ENCODE measurements around the gene UTP14C.
"Not testable (repeated sequence)": the region's sequence is repeated elsewhere in the genome, so short reads cannot be mapped to it uniquely, and the experiment has no call there.

UTP14C gene

DNA sequence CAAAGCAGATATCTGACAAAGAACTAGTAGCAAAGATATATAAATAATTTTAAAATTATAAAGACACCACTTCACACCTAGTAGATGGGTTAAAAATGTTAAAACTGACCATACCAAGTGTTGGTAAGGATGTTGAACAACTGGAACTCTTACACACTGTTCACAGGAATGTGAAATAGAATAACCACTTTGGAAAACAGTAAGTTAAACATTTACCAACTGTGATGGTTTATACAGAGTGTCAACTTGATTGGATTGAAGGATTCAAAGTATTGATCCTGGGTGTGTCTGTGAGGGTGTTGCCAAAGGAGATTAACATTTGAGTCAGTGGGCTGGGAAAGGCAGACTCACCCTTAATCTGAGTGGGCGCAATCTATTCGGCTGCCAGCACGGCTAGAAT lies 19.2 kb downstream of the UTP14C start:
- Histone ChIP-seq H3K9me3 (ENCODE audit: control insufficient read depth, insufficient read depth, low read length) (no peaks in the 10 kb centered on the region), H3K36me3 (ENCODE audit: control insufficient read depth, insufficient read depth, low read length) (no peaks in the 10 kb centered on the region), H3K4me1 (ENCODE audit: control insufficient read depth, insufficient read depth, low read length) (no peaks in the 10 kb centered on the region), H3K4me3 (ENCODE audit: low read length) (no peak overlapping the region), H3K27me3 (ENCODE audit: control insufficient read depth, insufficient read depth, low read length) (no peaks in the 10 kb centered on the region), H3K27ac (ENCODE audit: low read length) (no peak overlapping the region)
- no CpG with 5 or more reads among the region's 3 CpGs for WGBS (ENCODE audit: insufficient coverage, insufficient read length)
- no peak for DNase-seq (ENCODE audit: low read depth, low spot score)

DNA sequence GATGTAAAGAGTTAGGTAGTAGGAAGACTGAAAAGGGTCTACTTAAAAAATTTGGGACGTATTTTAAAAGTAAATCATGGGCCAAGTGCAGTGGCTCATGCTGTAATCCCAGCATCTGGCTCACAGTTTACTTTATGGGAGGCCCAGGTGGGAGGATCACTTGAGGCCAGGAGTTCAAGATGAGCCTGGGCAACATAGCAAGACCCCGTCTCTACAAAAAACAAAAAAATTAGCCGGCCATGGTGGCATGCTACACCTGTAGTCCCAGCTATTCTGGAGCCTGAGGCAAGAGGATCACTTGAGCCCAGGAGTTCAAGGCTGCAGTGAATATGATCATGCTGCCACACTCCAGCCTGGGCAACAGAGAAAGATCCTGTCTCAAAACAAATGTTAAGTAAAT lies 23.0 kb downstream of the UTP14C start:
- H3K4me1 ChIP-seq (ENCODE audit: control insufficient read depth, insufficient read depth, low read length), result no peaks in the 10 kb centered on the region
- WGBS (ENCODE audit: insufficient coverage, insufficient read length), result no CpG with 5 or more reads among the region's 3 CpGs
- H3K4me3 ChIP-seq (ENCODE audit: low read length), result no peak overlapping the region
- no peaks in the 10 kb centered on the region for H3K27me3 ChIP-seq (ENCODE audit: control insufficient read depth, insufficient read depth, low read length)
- DNase-seq (ENCODE audit: low read depth, low spot score), result no peak
- H3K27ac ChIP-seq (ENCODE audit: low read length), result no peak overlapping the region
- no peaks in the 10 kb centered on the region for H3K36me3 ChIP-seq (ENCODE audit: control insufficient read depth, insufficient read depth, low read length)
- no peaks in the 10 kb centered on the region for H3K9me3 ChIP-seq (ENCODE audit: control insufficient read depth, insufficient read depth, low read length)

DNA sequence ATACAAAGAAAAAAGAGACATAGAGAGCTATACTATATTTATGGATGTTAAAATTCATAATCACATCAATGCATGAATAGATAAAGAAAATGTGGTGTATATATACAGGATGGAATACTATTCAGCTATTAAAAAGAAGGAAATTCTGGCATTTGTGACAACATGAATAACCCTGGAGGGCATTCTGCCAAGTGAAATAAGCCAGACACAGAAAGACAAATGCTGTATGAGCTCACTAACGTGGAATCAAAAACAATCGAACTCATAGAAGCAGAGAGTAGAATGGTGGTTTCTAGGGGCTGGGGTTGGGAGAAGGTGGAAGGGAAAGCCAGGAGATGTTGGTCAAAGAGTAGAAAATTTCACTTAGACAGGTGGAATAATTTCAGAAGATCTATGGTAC lies 24.0 kb downstream of the UTP14C start:
- WGBS (ENCODE audit: insufficient coverage, insufficient read length), result no CpG with 5 or more reads among the region's 2 CpGs
- DNase-seq (ENCODE audit: low read depth, low spot score), result no peak
- Histone ChIP-seq H3K36me3 (ENCODE audit: control insufficient read depth, insufficient read depth, low read length) (no peaks in the 10 kb centered on the region), H3K27ac (ENCODE audit: low read length) (no peak overlapping the region), H3K9me3 (ENCODE audit: control insufficient read depth, insufficient read depth, low read length) (no peaks in the 10 kb centered on the region), H3K4me1 (ENCODE audit: control insufficient read depth, insufficient read depth, low read length) (no peaks in the 10 kb centered on the region), H3K4me3 (ENCODE audit: low read length) (no peak overlapping the region), H3K27me3 (ENCODE audit: control insufficient read depth, insufficient read depth, low read length) (no peaks in the 10 kb centered on the region)

DNA sequence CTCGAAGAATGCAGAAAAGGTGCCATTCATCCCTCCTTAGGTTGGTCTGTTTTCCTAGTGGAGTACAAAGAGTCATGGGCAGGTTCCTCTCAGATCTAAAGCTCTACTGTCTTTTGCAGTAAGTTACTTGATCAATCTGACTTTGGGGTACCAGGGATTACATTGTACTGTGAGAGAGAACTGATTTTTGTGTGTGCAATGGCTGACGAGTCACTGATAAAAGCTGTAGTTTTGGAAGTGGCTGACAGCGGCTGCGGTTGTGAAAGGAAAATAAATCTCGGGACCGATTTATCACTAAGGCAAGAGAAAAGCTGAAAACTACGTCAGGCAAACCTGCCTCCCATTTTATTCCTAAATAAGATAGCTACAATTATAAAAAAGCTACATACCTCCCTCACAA lies 26.9 kb downstream of the UTP14C start:
- no peaks in the 10 kb centered on the region for H3K9me3 ChIP-seq (ENCODE audit: control insufficient read depth, insufficient read depth, low read length)
- H3K4me3 ChIP-seq (ENCODE audit: low read length), result no peak overlapping the region
- H3K27ac ChIP-seq (ENCODE audit: low read length), result no peak overlapping the region
- H3K27me3 ChIP-seq (ENCODE audit: control insufficient read depth, insufficient read depth, low read length), result no peaks in the 10 kb centered on the region
- H3K4me1 ChIP-seq (ENCODE audit: control insufficient read depth, insufficient read depth, low read length), result no peaks in the 10 kb centered on the region
- no peak for DNase-seq (ENCODE audit: low read depth, low spot score)
- WGBS (ENCODE audit: insufficient coverage, insufficient read length), result no CpG with 5 or more reads among the region's 7 CpGs
- no peaks in the 10 kb centered on the region for H3K36me3 ChIP-seq (ENCODE audit: control insufficient read depth, insufficient read depth, low read length)

DNA sequence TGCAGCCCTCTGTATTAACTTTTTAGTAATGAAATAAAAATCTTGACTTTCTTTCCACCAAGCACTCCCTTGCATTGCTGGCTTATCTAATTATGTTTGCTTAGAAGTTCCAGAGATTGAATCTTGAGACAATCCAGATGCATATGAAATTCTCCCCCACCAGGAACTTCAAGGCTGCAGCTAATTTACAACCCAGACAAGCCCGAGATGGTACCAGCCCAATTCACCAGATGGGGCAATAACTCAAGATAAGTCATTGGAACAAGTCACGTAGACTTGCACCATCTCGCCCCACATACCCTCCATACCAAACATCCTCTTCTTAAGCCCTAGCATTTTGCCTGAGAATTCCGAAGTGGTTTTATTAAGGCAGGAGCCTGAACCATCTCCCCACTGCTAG lies 29.0 kb downstream of the UTP14C start:
- Histone ChIP-seq H3K27ac (ENCODE audit: low read length) (no peak overlapping the region), H3K4me3 (ENCODE audit: low read length) (no peak overlapping the region), H3K27me3 (ENCODE audit: control insufficient read depth, insufficient read depth, low read length) (no peaks in the 10 kb centered on the region), H3K36me3 (ENCODE audit: control insufficient read depth, insufficient read depth, low read length) (no peaks in the 10 kb centered on the region), H3K4me1 (ENCODE audit: control insufficient read depth, insufficient read depth, low read length) (no peaks in the 10 kb centered on the region), H3K9me3 (ENCODE audit: control insufficient read depth, insufficient read depth, low read length) (no peaks in the 10 kb centered on the region)
- DNase-seq (ENCODE audit: low read depth, low spot score), result no peak
- no CpG with 5 or more reads among the region's 4 CpGs for WGBS (ENCODE audit: insufficient coverage, insufficient read length)

DNA sequence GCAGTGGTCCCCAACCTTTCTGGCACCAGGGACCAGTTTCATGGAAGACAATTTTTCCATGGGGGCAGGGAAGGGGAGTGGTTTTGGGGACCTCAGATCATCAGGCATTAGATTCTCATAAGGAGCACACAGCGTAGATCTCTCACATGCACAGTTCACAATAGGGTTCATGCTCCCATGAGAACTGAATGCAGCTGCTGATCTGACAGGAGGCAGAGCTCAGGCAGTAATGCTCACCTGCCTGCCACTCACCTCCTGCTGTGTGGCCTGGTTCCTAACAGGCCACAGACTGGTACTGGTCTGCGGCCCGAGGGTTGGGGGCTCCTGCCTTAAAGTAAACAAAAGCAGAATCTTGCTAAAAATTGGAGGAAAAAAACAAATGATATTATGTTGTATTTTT lies 36.6 kb downstream of the UTP14C start:
- H3K27me3 ChIP-seq (ENCODE audit: control insufficient read depth, insufficient read depth, low read length); H3K27ac ChIP-seq (ENCODE audit: low read length); H3K4me3 ChIP-seq (ENCODE audit: low read length); DNase-seq (ENCODE audit: low read depth, low spot score); H3K4me1 ChIP-seq (ENCODE audit: control insufficient read depth, insufficient read depth, low read length); H3K9me3 ChIP-seq (ENCODE audit: control insufficient read depth, insufficient read depth, low read length); H3K36me3 ChIP-seq (ENCODE audit: control insufficient read depth, insufficient read depth, low read length): not testable (repeated sequence)
- no CpG with 5 or more reads among the region's 3 CpGs for WGBS (ENCODE audit: insufficient coverage, insufficient read length)

DNA sequence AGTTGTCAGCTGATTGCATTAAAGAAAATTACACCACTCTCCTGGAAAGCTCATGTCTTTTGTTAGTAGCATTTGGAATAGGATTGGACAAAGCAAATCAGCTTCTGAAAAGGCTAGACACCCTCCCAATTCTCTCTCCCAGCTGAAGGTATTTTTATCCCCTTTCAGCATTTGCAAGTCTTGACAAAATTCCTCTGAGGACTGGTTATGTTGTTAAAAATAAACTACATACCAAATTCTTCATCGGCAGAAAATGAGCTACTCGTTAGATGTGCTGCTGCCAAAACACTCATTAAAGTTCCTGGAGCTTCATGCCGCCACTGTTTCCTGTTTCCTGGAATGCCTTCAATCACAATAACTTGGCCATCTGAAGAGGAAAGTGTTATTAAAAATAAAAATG lies 37.1 kb downstream of the UTP14C start:
- H3K9me3 ChIP-seq (ENCODE audit: control insufficient read depth, insufficient read depth, low read length), result no peaks in the 10 kb centered on the region
- no peak for DNase-seq (ENCODE audit: low read depth, low spot score)
- no peak overlapping the region for H3K27ac ChIP-seq (ENCODE audit: low read length)
- no peaks in the 10 kb centered on the region for H3K4me1 ChIP-seq (ENCODE audit: control insufficient read depth, insufficient read depth, low read length)
- WGBS (ENCODE audit: insufficient coverage, insufficient read length), result no CpG with 5 or more reads among the region's 3 CpGs
- no peaks in the 10 kb centered on the region for H3K27me3 ChIP-seq (ENCODE audit: control insufficient read depth, insufficient read depth, low read length)
- H3K36me3 ChIP-seq (ENCODE audit: control insufficient read depth, insufficient read depth, low read length), result no peaks in the 10 kb centered on the region
- H3K4me3 ChIP-seq (ENCODE audit: low read length), result no peak overlapping the region

DNA sequence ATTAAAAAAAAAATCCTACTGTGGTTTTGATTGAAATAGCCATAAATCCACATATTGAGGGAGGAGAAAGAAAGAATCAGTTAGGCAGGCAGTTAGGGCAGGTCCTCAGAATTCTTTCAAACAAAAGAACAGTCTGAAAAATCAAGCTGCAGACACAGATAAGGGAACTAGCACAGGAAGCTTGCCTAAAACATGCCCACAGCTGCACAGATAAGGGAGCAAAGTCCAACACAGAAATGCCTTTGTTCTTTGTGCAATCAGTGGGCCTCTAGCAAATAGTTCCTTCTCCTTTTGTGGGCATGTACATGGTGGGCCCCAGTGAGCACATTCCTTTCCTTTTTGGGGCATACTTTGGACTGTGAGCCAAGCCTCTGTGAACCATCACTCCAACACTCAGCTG lies 42.7 kb downstream of the UTP14C start:
- no peaks in the 10 kb centered on the region for H3K36me3 ChIP-seq (ENCODE audit: control insufficient read depth, insufficient read depth, low read length)
- no peaks in the 10 kb centered on the region for H3K4me1 ChIP-seq (ENCODE audit: control insufficient read depth, insufficient read depth, low read length)
- no peak overlapping the region for H3K4me3 ChIP-seq (ENCODE audit: low read length)
- peaks cover 3% of the 10 kb centered on the region for H3K9me3 ChIP-seq (ENCODE audit: control insufficient read depth, insufficient read depth, low read length)
- no peaks in the 10 kb centered on the region for H3K27me3 ChIP-seq (ENCODE audit: control insufficient read depth, insufficient read depth, low read length)
- DNase-seq (ENCODE audit: low read depth, low spot score), result no peak
- no peak overlapping the region for H3K27ac ChIP-seq (ENCODE audit: low read length)

DNA sequence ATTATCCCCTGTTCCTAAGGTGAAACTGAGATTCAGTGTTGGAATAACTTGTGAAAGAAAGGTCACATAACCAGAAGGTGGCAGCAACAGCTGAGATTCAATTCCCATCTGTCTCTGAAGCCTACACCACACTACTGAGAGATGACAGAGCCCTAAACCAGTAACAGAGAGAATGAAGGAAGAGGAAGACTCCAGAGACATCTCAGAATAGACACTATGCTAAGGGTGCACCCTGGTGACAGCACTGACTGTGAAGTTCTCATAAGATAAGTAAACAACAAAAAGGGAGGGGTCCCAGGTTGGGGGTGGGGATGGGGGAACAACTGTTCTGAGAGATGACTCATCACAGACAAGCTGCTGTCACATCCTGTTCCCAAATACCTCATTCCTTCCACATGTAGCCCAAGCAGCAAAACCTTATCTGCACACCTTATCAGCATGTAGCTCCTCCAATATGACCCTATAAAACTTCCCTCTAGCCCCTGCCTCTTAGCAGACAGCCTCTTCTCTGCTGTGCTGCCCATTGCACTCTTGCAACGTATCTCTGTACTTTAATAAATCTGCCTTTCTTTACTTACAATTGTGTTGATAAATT lies 46.5 kb downstream of the UTP14C start:
- H3K27me3 ChIP-seq (ENCODE audit: control insufficient read depth, insufficient read depth, low read length), result no peaks in the 10 kb centered on the region
- H3K9me3 ChIP-seq (ENCODE audit: control insufficient read depth, insufficient read depth, low read length), result peaks cover 3% of the 10 kb centered on the region
- no CpG with 5 or more reads among the region's 1 CpG for WGBS (ENCODE audit: insufficient coverage, insufficient read length)
- H3K4me1 ChIP-seq (ENCODE audit: control insufficient read depth, insufficient read depth, low read length), result no peaks in the 10 kb centered on the region
- H3K36me3 ChIP-seq (ENCODE audit: control insufficient read depth, insufficient read depth, low read length), result no peaks in the 10 kb centered on the region
- no peak overlapping the region for H3K4me3 ChIP-seq (ENCODE audit: low read length)
- DNase-seq (ENCODE audit: low read depth, low spot score), result no peak
- no peak overlapping the region for H3K27ac ChIP-seq (ENCODE audit: low read length)

Measured in iPS DF 6.9 (cell line).